ENCODE data around the gene MARCOL.

MARCOL gene

DNA sequence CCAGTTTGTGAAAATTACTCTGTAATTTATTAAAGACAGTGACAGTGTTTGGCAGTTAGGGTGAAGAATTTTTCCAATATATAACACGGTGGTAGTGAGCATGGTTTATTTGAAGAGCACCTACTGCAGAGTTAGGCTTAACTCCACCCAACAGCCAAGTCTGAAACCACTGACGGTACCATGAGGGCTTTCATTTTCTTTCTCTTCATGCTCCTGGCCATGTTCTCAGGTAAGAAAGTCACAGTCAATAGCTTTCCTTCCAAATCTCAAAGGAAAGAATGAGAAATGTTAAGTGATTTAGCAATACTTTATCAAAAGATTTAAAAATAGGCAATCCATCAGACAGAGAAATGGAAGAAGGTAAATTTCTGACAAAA, at the start of gene MARCOL:
MARCOL (plus strand) TSS at position 108 of the 377 bp plus-strand sequence; CDS start at position 181, 73 bp downstream.
- no peak for DNase-seq

GRCh38 chr5:148191010-148191409, 47.3 kb upstream of the MARCOL start:
- no peak for DNase-seq

DNA sequence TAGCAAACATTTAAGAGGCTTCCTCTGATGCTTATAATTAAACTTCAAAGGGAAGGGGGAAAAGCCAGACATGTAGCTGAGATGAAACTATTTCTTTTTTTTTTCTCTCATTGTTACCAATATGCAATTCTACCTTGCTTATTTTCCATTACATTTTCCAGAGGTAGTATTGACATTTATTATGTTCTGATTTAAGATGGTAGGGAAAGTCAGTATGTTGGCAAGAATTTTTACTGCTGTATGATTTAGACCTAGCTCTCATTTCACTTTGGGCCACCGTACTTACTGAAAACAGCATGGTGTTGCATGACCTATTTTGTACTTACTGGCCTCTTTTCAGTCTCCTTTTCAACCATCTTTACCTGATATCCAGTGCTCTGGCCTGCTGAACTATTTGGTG, 45.1 kb upstream of the MARCOL start:
- no peak for DNase-seq

DNA sequence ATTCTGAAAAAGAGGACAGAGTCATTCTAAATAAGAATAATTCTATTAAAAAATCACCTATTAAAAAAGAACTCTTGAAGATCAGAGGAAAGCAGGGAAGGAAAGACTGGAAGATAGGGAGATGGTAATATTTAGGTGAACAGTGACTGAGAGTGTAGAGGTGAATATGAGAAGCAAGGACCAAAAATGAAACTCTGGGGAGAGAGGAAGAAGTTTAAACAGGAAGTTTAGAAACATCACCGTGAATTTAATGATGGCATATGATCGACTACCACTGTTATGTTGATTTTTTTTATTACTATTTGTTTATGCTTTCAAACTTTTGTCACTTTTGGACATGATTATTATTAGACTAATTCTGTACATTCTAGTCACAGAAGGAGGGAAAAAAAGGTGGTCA, 37.2 kb upstream of the MARCOL start:
- no peak for DNase-seq

DNA sequence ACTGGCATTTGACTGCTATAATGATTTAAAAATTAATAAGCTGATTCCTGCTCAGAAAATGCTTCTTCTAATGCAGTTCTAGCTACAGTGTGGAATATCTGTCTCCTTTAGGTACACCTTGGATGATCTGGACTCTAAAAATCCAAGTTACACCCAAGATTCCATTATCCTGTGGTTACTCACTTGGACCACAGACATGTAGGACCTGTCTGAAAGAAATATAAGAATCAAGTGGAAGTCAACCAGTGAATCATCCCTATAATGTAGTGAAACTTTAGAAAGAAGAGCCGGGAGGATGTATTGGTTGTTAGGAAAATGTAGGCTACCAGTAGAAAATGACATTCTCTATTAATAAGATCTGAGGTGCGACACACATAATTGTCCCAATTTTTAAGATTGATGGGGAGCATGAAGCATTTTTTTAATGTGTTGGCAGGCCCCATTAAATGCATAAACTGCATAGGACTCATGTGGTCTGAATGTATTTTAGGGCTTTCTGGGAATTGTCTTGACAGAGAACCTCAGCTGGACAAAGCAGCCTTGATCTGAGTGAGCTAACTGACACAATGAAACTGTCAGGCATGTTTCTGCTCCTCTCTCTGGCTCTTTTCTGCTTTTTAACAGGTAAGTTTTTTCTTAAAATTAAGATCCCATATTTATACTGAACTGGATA, 35.7 kb upstream of the MARCOL start, which contains the start of gene SPINK6:
SPINK6 (plus strand) TSS at position 512 of the 673 bp plus-strand sequence; CDS start at position 567, 55 bp downstream.
- no peak for DNase-seq

DNA sequence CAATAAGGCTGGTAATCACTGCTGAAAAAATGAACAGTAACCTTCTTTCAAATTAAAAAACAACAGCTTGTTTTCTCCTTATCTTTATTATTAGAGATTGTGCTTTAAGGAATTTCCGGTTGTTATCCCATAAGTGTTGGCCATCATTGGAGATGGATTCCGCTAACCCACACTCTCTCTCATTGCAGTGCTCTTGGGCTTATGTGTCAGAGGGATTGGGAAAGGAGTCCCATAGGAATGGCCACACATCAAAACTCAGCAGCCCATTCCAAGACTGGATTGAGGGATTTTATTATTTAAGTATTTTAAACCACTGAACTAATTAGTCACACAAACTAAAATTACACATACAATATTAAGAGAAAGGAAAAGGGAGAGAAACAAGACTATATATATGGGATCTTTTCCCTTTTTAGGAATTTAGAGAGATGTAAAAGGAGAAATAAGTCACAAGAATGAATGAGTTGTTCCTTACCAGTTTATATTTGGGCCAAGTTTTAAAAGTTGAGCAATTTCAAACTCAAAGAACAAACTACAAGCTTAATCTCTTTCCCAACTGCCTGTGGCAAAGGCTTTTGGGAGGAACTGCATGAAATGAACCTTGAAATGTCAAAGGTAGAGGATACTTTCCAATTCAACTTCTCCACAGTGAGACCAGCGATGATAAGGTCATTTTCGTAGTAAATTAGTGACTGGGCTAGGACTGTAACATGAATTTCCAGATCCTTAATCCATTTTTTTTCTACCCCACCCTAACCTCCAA, 33.1 kb upstream of the MARCOL start:
- no peak for DNase-seq

DNA sequence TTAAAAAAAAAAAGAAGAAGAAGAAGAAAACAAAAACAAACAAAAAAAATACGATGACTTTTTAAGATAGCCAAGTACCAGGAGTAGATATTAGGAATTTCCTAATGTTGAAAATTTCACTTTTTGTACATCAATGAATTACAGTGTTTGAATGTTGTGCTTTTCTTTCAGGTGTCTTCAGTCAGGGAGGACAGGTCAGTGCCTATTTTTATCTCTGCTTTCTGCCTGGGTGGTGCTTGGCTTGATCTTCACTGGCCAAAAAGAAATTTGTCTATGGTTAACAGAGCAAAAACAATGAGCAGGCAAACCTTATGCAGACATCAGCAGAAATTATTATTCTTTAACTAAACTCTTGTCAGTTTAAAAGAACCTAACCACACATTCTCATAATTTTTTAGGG, 32.5 kb upstream of the MARCOL start:
- DNase-seq: no peak

DNA sequence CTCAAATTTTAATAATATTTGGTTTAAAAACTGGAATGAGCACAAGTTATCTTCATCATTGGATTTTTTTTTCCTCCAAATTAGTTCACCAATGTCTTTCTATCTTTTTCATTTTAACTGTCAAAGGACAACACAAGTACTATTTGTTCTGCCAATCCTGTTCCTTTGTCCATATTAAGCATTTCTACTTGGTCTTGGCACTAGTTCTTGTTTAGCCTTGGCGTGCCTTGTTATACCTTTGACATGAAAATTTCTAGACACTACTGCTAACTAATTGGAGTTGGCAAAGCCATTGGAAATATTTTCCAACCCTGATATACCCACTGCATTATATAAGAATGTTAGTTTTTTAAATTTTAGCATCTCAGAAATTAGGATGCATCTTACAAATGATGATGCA, 31.7 kb upstream of the MARCOL start:
- no peak for DNase-seq

GRCh38 chr5:148208226-148208625, 30.1 kb upstream of the MARCOL start:
- no peak for DNase-seq

GRCh38 chr5:148209151-148209770, 29.1 kb upstream of the MARCOL start:
- peak; percentile 40 for DNase-seq

DNA sequence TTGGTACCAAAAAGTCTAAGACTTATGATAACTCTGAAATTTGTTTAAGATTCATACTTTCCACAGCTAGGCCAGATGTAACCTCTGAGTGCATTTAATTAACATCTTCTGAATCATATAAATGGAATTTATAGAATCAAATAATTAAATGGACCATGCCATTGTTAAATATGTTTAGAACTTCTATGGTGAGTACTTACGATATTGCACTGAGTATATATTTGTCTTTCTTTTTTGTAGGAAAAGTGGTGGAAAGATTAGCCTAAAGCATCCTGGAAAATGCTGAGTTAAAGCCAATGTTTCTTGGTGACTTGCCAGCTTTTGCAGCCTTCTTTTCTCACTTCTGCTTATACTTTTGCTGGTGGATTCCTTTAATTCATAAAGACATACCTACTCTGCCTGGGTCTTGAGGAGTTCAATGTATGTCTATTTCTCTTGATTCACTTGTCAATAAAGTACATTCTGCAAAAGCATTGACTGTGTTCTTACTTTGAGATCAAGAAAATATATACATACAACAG, 23.6 kb upstream of the MARCOL start:
- no peak for DNase-seq

DNA sequence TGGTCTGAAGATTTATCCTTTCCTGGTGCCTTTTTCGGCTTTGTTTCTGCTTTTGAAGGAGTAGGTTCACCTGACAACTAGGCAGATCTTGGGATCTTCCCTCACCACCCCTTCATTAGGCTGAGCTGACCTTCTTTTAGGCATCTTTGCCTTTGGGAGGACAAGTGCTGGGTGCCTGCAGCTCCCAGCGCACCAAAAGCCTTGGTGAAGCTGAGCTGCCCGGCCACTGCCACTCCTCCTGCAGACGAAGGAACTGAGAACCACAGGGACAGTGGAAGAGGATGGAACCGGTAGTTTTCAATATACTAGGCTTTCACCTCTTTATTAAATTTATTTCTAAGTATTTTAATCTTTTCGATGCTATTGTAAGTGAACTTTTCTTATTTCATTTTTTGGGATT, 16.8 kb upstream of the MARCOL start:
- no peak for DNase-seq

DNA sequence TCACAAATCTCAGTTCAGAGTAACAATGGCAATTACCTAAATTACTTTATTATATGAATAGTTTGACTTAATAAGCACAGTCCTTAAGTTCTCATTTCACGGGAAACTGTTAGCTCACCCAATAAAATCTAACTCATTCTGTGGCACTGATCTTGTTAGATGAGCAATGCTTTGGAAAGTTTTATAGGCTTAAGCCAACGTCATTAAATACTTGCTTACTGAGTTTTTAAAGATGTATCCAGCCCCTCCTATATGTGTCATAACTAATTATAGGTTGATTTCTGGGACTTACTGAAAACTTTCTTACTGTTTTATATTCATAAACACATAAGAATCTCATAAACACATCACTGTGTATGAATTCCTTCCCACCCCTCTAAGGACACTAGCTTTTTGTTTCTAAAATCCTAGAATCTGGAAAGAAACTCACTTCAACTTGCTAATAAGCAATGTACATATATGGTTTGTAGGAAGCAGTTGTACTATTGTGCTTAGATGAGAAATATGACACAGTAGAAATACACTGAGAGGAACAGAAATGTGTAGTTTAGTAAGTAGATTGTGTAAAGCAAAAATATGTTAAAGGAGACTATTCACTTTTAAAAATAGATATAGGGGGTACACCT, 14.1 kb upstream of the MARCOL start:
- DNase-seq: no peak

DNA sequence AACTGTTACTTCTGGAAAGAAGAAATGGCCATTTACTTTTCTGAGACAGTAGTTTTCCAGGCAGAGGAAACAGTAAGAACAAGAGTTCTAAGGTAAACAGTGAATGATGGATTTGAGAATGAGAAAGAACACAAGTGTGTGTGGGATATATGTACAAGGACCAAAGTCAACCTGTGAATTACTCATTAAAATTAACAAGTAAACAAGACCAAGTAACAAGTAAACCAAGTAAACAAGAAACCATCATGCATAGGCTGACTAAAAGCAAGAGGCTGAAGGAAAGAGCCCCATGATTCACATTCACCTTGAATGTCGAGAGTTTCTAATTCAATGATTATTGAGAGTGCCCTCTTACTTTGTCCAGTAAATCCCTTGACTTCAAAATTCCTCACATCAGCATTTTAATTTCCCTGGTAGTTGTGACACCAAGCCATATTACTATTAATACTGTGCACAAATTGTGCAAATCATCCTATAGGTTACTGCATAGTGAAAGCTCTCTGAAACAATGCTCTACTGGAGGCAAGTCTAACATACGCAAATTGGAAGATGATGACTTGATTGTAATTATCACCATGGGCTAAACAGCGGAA, 9.8 kb upstream of the MARCOL start:
- DNase-seq: no peak

GRCh38 chr5:148229840-148230239, 8.5 kb upstream of the MARCOL start:
- DNase-seq: no peak

GRCh38 chr5:148230240-148230639, 8.1 kb upstream of the MARCOL start:
- no peak for DNase-seq

DNA sequence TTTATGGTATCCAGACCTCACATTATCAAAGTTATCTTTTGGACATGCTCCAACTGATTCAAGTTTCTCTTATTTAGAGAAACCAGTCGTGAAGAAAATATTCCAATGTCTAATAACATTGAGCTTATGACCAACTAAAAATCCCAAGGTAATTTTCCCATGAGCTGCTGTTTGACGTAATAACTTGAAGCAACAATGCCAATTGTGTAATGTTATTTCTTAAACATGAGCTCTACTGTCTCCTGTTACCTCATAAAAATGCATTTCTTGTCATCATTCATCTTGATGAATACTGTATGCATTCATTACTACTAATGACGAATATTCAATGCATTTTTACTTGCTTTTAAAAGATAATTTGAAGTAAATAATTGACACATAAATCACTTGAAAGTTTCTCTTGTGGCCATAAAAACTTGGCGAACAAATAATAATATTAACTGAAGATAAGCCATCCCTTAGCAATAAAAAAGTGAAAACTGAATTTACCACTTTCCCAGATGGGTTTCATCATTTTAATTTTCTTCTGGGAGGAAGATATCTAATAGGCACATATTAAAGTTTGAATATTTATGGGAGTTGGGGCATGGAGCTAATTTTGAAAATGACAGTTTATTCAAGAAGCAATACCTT, 424 bp upstream of the MARCOL start:
- no peak for DNase-seq

DNA sequence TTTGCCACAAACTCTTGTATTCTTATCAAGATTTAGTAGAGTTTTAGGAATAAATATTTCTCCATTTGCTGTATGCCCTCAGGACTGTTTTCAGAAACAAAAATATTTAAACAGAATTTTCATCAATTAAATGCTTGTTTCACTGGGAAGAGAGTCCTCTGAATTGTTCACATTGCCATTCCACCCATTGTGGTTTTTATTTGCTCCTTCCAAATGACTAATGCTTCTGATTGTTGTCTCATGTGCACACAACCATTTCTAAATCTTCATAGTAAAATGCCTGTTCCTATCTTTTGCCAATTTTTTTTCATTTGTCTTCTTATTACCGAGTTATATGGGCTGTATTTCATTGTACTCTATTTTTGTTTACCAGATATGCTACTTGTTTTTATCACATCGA, 10.6 kb downstream of the MARCOL start:
- DNase-seq: no peak

- DNase-seq: no peak
Observed at GRCh38 chr5:148255456-148255855, 17.1 kb downstream of the MARCOL start.

DNA sequence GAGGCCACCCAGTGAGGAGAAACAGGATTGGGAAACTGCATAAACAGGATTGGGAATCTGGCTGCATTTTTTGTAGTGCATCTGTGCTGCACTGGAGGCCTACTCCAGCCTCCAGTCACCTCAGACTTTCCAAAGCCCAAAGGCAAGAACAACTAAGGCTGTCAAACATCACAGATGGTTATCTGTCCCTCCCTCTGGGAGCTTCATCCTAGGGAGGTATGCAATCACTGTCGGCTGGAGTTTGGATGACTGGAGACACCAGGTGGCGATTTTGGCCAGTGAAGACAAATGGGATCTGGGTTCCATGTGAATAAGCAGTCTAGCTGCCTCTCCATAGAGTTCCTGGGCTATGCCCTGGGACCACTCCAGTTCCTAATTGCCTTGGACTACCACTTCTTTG, 21.0 kb downstream of the MARCOL start:
- DNase-seq: no peak

GRCh38 chr5:148261221-148261620, 22.9 kb downstream of the MARCOL start:
- no peak for DNase-seq

DNA sequence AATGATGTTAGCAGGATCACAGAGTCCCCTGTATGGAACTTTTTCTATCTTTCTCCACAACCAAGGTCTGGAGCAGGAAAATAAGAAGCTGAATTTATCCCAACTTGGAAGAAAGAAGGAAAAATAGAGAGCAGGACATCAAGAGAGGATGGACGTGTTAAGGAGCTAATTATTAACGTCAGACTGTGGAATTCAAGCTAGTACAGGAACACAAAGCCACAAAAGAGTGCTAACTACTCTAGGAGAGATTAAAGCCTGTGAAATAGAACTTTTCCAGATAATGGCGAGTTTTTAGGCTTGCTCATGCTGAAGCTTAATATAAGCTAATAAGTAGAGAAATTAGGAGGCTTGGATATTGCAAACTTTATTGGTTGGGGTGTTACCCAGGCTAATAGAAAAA, 29.6 kb downstream of the MARCOL start:
- no peak for DNase-seq

Measured in NCI-H345 (cell line).